Measurements from ENCODE around the gene CATSPERD.

Gene CATSPERD

GRCh38 chr19:5827891-5828660 is 107.6 kb downstream of the CATSPERD start:
- in situ Hi-C loops (cut with MboI; ENCODE audit: low sequenced_read_pairs): no loop called here
- Histone ChIP-seq H3K4me1 (peaks cover 5% of the 10 kb centered on the region), H3K27me3 (ENCODE audit: low read depth) (no peaks in the 10 kb centered on the region), H3K9me3 (no peaks in the 10 kb centered on the region), H3K4me3 (peak overlapping the region; percentile 21), H3K36me3 (replicated peaks) (no peaks in the 10 kb centered on the region)
- peak; percentile 69 to 92 for DNase-seq (ENCODE audit: low spot score in 2 of 2)
